Endodermal cell (in vitro differentiated cells): ENCODE measurements around the gene GPR27. TPM values are rescaled to one million over a fixed set of nuclear protein-coding genes. Genes with fewer than 3 reads are reported as not detected.

ENCODE experiments used
- DNase-seq: peaks from one replicate; pipeline ENCODE4 v3.0.0-alpha.2; 2017
- H3K27ac ChIP-seq: 2 replicates; pipeline ENCODE4 v1.5.1; 2013; ENCODE audit warnings: mild to moderate bottlenecking, low read depth, low read length, moderate library complexity
- H3K27me3 ChIP-seq: 2 replicates; pipeline ENCODE4 v1.6.1; 2013; ENCODE audit warnings: mild to moderate bottlenecking, low read length, moderate library complexity; ENCODE audit not compliant: insufficient read depth, control insufficient read depth, poor library complexity, severe bottlenecking
- H3K36me3 ChIP-seq: 2 replicates; pipeline ENCODE4 v1.7.0; 2013; ENCODE audit warnings: mild to moderate bottlenecking, low read length, moderate library complexity; ENCODE audit not compliant: control insufficient read depth, insufficient read depth
- H3K4me1 ChIP-seq: one replicate; pipeline ENCODE4 v1.7.0; 2013; ENCODE audit warnings: low read length; ENCODE audit not compliant: control insufficient read depth, insufficient read depth
- H3K4me3 ChIP-seq: 2 replicates; pipeline ENCODE4 v1.5.1; 2013; ENCODE audit warnings: mild to moderate bottlenecking, low read length, moderate library complexity
- H3K9ac ChIP-seq: 2 replicates; pipeline ENCODE4 v1.6.1; 2013; ENCODE audit warnings: mild to moderate bottlenecking, low read length, moderate library complexity; ENCODE audit not compliant: poor library complexity, severe bottlenecking; ENCODE audit errors: extremely low read depth
- H3K9me3 ChIP-seq: 2 replicates; pipeline ENCODE4 v1.6.1; 2013; ENCODE audit warnings: mild to moderate bottlenecking, low read length, moderate library complexity; ENCODE audit not compliant: control insufficient read depth
- H3K27ac Mint-ChIP-seq: 2 replicates; pipeline ENCODE4 v1.8.0; 2020; ENCODE audit warnings: mixed read lengths
- H3K27me3 Mint-ChIP-seq: 2 replicates; pipeline ENCODE4 v1.8.0; 2021; ENCODE audit warnings: mild to moderate bottlenecking, mixed read lengths; ENCODE audit not compliant: insufficient read depth
- H3K36me3 Mint-ChIP-seq: 2 replicates; pipeline ENCODE4 v1.8.0; 2020; ENCODE audit warnings: low read depth, mixed read lengths
- H3K4me1 Mint-ChIP-seq: 2 replicates; pipeline ENCODE4 v1.8.0; 2020; ENCODE audit warnings: mixed read lengths
- H3K4me3 Mint-ChIP-seq: 2 replicates; pipeline ENCODE4 v1.8.0; 2020; ENCODE audit warnings: mild to moderate bottlenecking, moderate library complexity, mixed read lengths
- H3K9me3 Mint-ChIP-seq: 2 replicates; pipeline ENCODE4 v1.8.0; 2020; ENCODE audit warnings: mild to moderate bottlenecking, mixed read lengths
- WGBS, 2 experiments: methylation state at CpG; one replicate each; pipeline versions ENCODE4 v1.1.5 to v1.1.7; 2013; ENCODE audit warnings: missing lambda C conversion rate in 2 of 2, mixed read lengths in 1 of 2; ENCODE audit not compliant: insufficient coverage in 1 of 2, insufficient read length in 1 of 2; 5-methylcytosine and 5-hydroxymethylcytosine counted together
- total RNA-seq, 2 donors: library from RNA; stranded (reverse); fragmentation: NEBNext Ultra II Directional in 1 of 2; extraction: Animal tissue kit (Norgen Biotek cat#: 25700) in 1 of 2; gene quantifications; 2 replicates in 1 of 2; 3 replicates in 1 of 2; pipeline ENCODE4 v1.2.1, GENCODE V29; 2021
- TF ChIP-seq, protein P1 (sequence below): fragments of 200-600 bp; sonication (generic); conservative IDR thresholded peaks from 2 replicates; pipeline ENCODE4 v1.5.0; 2021; ENCODE audit warnings: antibody characterized with exemption, mild to moderate bottlenecking

Gene GPR27
- total RNA-seq, 2 donors from 2014 or later: 7.4 to 7.9 TPM

DNA sequence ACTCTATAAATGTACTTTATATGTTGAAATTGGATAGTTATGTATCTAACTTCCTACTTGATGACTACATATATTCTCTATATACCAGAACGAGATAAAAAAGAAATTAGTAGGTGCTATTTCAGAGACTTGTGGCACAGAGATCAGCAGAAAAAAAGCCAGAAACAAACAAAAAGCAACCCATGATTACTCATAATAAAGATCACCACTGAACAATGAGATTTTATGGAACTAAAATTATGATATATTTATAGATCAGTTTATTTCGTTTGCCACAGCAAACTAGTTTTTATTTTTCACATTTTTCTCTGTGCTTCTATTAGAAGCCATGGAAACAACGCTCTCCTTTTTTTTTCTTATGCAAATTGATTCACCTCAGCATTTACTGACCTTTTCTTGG, 46.4 kb downstream of the GPR27 start:
- Histone ChIP-seq H3K27me3 (no peaks in the 10 kb centered on the region), H3K9ac (no peak overlapping the region), H3K27ac (no peak overlapping the region), H3K36me3 (no peaks in the 10 kb centered on the region), H3K4me3 (no peak overlapping the region), H3K4me1 (no peaks in the 10 kb centered on the region), H3K9me3 (no peaks in the 10 kb centered on the region)
- TF ChIP-seq, protein P1, sequence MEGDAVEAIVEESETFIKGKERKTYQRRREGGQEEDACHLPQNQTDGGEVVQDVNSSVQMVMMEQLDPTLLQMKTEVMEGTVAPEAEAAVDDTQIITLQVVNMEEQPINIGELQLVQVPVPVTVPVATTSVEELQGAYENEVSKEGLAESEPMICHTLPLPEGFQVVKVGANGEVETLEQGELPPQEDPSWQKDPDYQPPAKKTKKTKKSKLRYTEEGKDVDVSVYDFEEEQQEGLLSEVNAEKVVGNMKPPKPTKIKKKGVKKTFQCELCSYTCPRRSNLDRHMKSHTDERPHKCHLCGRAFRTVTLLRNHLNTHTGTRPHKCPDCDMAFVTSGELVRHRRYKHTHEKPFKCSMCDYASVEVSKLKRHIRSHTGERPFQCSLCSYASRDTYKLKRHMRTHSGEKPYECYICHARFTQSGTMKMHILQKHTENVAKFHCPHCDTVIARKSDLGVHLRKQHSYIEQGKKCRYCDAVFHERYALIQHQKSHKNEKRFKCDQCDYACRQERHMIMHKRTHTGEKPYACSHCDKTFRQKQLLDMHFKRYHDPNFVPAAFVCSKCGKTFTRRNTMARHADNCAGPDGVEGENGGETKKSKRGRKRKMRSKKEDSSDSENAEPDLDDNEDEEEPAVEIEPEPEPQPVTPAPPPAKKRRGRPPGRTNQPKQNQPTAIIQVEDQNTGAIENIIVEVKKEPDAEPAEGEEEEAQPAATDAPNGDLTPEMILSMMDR: no peak
- no peak for DNase-seq
- no peaks in the 10 kb centered on the region for H3K9me3 Mint-ChIP-seq
- 27 to 41% methylated on average over 1 to 2 of the region's 3 CpGs for WGBS, 2 experiments
- H3K36me3 Mint-ChIP-seq: no peaks in the 10 kb centered on the region
- H3K4me3 Mint-ChIP-seq: no peak overlapping the region
- H3K27me3 Mint-ChIP-seq: peaks cover 8% of the 10 kb centered on the region
- H3K4me1 Mint-ChIP-seq: no peaks in the 10 kb centered on the region
- no peak overlapping the region for H3K27ac Mint-ChIP-seq

DNA sequence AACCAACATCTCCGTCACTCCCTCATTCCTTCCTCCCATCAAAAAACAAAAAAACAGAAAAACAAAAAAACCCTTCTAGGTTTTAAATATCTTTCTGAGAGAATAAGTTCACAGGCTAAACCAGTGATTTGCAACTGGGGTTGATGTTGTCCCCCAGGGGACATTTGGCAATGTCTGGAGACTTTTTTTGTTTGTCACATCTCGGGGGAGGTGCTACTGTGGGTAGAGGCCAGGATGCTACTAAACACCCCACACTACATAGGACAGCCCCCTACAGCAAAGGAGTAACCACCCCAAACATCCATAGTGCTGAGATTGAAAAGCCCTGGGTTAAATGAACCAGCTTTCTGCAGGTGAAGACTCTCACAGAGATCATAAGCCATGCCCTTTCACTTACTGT, 48.3 kb downstream of the GPR27 start:
- no peaks in the 10 kb centered on the region for H3K9me3 Mint-ChIP-seq
- no peak overlapping the region for H3K27ac ChIP-seq
- H3K27me3 Mint-ChIP-seq: peaks cover 6% of the 10 kb centered on the region
- no peaks in the 10 kb centered on the region for H3K36me3 Mint-ChIP-seq
- TF ChIP-seq, protein P1: no peak
- no peaks in the 10 kb centered on the region for H3K9me3 ChIP-seq
- no peak for DNase-seq
- H3K4me1 ChIP-seq: no peaks in the 10 kb centered on the region
- WGBS, 2 experiments: 93% methylated on average over 2 of the region's 2 CpGs; no CpG with 5 or more reads in 1 of the 2 experiments
- H3K9ac ChIP-seq: no peak overlapping the region
- no peak overlapping the region for H3K4me3 Mint-ChIP-seq
- no peaks in the 10 kb centered on the region for H3K27me3 ChIP-seq
- H3K36me3 ChIP-seq: no peaks in the 10 kb centered on the region
- H3K4me3 ChIP-seq: no peak overlapping the region
- no peaks in the 10 kb centered on the region for H3K4me1 Mint-ChIP-seq
- H3K27ac Mint-ChIP-seq: no peak overlapping the region

DNA sequence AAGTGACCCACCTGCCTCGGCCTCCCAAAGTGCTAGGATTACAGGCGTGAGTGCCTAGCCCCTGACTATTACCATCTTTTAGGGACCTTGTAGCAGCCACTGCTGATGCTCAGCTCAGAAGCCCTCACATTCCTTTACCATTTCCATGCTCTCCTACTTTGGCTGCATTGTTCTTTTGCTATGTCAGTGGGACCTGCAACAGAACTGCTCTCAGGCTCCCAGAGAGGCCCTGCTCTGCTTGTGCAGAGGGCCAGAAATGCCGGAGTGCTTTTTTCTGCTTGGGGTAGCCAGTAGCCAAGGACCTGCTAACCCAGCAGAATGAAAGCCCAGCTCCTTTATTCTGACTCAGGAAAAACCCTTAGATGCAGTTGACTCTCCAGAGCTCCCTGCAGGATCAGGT, 49.6 kb downstream of the GPR27 start:
- no peak overlapping the region for H3K9ac ChIP-seq
- H3K4me1 Mint-ChIP-seq: no peaks in the 10 kb centered on the region
- no peak overlapping the region for H3K4me3 Mint-ChIP-seq
- H3K36me3 Mint-ChIP-seq: no peaks in the 10 kb centered on the region
- H3K9me3 Mint-ChIP-seq: no peaks in the 10 kb centered on the region
- peak; percentile 55 for DNase-seq
- H3K27ac ChIP-seq: no peak overlapping the region
- H3K27ac Mint-ChIP-seq: no peak overlapping the region
- H3K36me3 ChIP-seq: no peaks in the 10 kb centered on the region
- 80% methylated on average over 1 to 3 of the region's 3 CpGs for WGBS, 2 experiments
- no peaks in the 10 kb centered on the region for H3K27me3 ChIP-seq
- peaks cover 6% of the 10 kb centered on the region for H3K27me3 Mint-ChIP-seq
- TF ChIP-seq, protein P1: no peak
- H3K4me3 ChIP-seq: no peak overlapping the region
- H3K4me1 ChIP-seq: no peaks in the 10 kb centered on the region
- no peaks in the 10 kb centered on the region for H3K9me3 ChIP-seq
